ACC112 (cell line): ENCODE results near the gene MYRIP.
"Not testable (repeated sequence)": the region's sequence is repeated elsewhere in the genome, so short reads cannot be mapped to it uniquely, and the experiment has no call there.

Experiments
- H2AFZ ChIP-seq: fragments of 200-600 bp; sonication (generic); one replicate; pipeline ENCODE4 v1.6.0; 2017; ENCODE audit warnings: antibody characterized with exemption, low read length; ENCODE audit not compliant: unreplicated experiment
- H3K27ac ChIP-seq: fragments of 200-600 bp; sonication (generic); 2 replicates; pipeline ENCODE4 v1.5.1; 2014; ENCODE audit warnings: low read depth, mild to moderate bottlenecking, antibody characterized with exemption, low read length, moderate library complexity
- H3K27me3 ChIP-seq: fragments of 200-600 bp; sonication (generic); 2 replicates; pipeline ENCODE4 v1.6.1; 2014; ENCODE audit warnings: mild to moderate bottlenecking, antibody characterized with exemption, low read length, moderate library complexity, mixed read lengths; ENCODE audit not compliant: insufficient read depth
- H3K36me3 ChIP-seq: fragments of 200-600 bp; sonication (generic); 2 replicates; pipeline ENCODE4 v1.6.1; 2016; ENCODE audit warnings: mild to moderate bottlenecking, antibody characterized with exemption, low read length, moderate library complexity, mixed read lengths; ENCODE audit not compliant: insufficient read depth
- H3K4me1 ChIP-seq: fragments of 200-600 bp; sonication (generic); one replicate; pipeline ENCODE4 v1.6.1; 2016; ENCODE audit warnings: low read length, mixed read lengths; ENCODE audit not compliant: insufficient read depth, unreplicated experiment, control insufficient read depth
- H3K4me3 ChIP-seq: fragments of 200-600 bp; sonication (generic); 2 replicates; pipeline ENCODE4 v1.5.1; 2014; ENCODE audit warnings: mild to moderate bottlenecking, low read depth, low read length
- H3K79me2 ChIP-seq: fragments of 200-600 bp; sonication (generic); one replicate; pipeline ENCODE4 v1.6.0; 2016; ENCODE audit warnings: low read length; ENCODE audit not compliant: control insufficient read depth, unreplicated experiment, insufficient read depth

MYRIP gene

DNA sequence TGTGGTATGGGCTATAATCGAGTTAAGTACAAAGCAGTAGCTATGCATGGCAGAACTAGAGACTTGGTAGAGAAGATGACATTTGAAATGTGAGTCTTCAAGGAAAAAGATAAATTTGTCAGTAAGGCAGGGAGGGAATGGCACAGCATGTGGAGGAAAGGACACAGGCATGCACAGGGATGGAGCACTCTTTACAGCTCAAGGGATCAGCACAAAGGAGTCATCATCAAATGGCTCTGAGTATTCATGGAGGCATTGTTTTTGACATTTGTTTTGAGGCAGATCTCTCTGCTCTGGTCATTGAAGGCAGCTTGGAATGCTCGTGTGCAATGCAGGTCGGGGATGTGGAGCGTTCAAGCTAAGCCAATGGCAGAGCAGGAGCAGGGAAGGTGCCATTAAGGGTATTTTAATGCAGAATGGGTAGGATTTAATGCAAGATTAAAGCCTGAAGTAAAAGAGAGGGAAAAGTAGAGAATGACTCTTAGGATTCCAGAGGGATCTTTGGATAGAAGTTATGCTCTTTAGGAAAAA, 213.0 kb downstream of the MYRIP start:
- H3K27ac ChIP-seq: no peak overlapping the region
- H3K27me3 ChIP-seq: peaks cover 17% of the 10 kb centered on the region; the same call in 1 of the 2 replicates
- H3K4me3 ChIP-seq: no peak overlapping the region
- H3K4me1 ChIP-seq: no peaks in the 10 kb centered on the region
- no peak overlapping the region for H2AFZ ChIP-seq
- no peaks in the 10 kb centered on the region for H3K36me3 ChIP-seq
- H3K79me2 ChIP-seq: no peaks in the 10 kb centered on the region

DNA sequence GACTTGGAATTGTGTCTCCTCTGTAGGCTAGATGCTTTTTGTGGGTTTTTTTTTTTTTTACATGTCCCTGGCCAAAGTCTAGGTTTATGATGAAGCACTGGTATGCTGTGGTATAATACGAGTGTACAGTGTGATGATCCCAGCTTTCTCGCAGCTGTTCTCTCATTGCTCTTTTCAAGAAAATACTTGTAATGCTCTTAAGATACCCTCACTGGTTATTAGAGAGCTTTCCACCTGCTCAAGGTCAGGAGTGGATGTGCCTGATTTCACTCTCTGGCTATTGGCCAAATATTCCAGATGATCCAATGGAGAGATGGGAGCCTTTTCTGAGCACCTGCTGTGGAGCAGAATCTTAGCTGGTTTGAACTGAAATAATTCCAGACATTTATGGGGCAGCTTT, 215.1 kb downstream of the MYRIP start:
- Histone ChIP-seq H3K36me3 (no peaks in the 10 kb centered on the region), H3K27ac (no peak overlapping the region), H2AFZ (no peak overlapping the region), H3K79me2 (no peaks in the 10 kb centered on the region), H3K4me1 (no peaks in the 10 kb centered on the region), H3K4me3 (no peak overlapping the region), H3K27me3 (peaks cover 17% of the 10 kb centered on the region; the same call in 1 of the 2 replicates)

DNA sequence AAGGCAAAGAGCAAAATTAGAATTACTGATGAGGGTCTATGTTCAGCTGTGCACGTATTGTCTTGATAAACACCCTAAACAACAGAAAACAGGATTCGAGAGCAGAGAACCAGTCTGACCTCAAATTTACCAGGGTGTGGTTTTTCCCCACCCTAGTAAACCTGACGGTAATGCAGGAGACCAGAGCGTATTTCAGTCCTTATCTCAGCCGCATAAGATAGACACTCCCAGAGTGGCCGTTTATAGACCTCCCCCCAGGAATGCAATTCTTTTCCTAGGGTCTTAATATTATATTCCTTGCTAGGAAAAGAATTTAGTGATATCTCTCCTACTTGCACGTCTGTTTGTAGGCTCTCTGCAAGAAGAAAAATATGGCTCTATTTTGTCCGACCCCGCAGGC, 216.5 kb downstream of the MYRIP start:
- peaks cover 17% of the 10 kb centered on the region; the same call in 1 of the 2 replicates for H3K27me3 ChIP-seq
- not testable (repeated sequence) for H3K27ac ChIP-seq, H3K4me3 ChIP-seq, H3K4me1 ChIP-seq, H3K36me3 ChIP-seq, H3K79me2 ChIP-seq, H2AFZ ChIP-seq

DNA sequence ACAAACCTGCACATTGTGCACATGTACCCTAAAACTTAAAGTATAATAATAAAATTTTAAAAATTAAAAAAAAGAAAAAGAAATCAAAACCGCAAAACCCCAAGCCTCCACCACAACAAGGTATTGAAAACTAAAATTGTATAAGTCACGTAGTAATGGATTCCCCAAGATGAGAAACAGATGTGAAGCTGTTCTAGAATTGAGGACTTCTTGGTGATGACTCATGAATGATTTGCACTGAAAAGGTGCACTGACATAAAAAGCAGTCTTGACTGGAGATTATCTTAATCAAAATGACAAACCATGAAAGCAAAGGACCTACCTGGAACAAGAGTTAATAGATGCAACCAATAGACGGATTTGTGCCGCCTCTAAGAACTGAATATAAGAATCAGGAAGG, 225.8 kb downstream of the MYRIP start:
- H3K4me1 ChIP-seq: no peaks in the 10 kb centered on the region

DNA sequence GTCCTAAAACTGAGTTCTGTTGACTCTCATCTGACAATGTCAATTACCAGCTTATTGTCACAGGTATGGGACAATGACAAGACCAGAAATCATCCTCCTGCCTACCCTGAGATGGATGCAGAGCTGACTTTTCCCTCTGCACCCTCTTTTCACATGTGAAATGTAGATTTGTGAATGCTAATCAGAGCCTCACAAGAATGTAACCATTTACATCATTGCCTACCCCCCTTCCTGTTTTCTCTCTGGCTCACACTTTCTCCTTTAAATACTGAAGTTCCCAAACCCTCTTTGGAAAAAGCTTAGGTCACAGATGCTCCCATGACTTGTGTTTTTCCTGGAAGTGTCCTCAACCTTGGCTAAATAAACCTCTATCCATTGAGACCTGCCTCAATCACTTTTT, 228.2 kb downstream of the MYRIP start:
- Histone ChIP-seq H3K27ac (no peak overlapping the region), H3K4me3 (no peak overlapping the region), H3K4me1 (peaks cover under 1% of the 10 kb centered on the region), H3K79me2 (no peaks in the 10 kb centered on the region), H3K27me3 (no peaks in the 10 kb centered on the region), H3K36me3 (no peaks in the 10 kb centered on the region), H2AFZ (no peak overlapping the region)

More for the DNA sequence above, 225.8 kb downstream of the MYRIP start:
- no peaks in the 10 kb centered on the region for H3K27me3 ChIP-seq
- H3K4me3 ChIP-seq: no peak overlapping the region
- no peaks in the 10 kb centered on the region for H3K36me3 ChIP-seq
- H3K79me2 ChIP-seq: no peaks in the 10 kb centered on the region
- no peak overlapping the region for H3K27ac ChIP-seq
- H2AFZ ChIP-seq: no peak overlapping the region

DNA sequence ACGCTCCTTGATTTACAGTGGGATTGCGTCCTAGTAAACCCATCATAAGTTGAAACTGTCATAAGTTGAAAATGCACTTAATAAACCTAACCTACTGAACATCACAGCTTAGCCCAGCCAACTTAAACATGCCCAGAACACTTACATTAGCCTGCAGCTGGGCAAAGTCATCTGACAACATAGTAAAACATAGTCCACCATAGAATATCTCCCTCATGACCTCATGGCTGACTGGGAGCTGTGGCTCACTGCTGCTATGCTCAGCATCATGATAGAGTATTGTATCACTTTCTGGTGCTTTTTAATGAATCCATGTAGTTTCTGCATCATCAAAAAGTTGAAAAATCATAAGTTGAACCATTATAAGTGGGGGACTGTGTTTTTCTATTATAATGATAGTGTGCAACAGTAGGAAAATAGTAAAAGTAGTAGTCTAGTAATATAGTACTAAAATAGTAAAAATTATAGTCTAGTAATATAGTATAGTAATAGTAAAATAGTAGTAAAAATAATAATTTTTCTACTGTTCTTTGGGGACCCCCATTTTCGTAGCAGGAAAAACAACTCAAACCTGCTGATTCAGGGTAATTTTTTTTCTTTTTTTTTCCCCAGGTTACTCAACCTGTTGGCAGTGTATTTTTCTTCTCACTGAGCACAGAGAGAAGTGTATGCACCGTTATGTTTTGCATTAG, 233.5 kb downstream of the MYRIP start:
- Histone ChIP-seq H3K4me1 (peaks cover 29% of the 10 kb centered on the region), H3K27ac (no peak overlapping the region), H3K79me2 (no peaks in the 10 kb centered on the region), H3K36me3 (no peaks in the 10 kb centered on the region), H3K4me3 (no peak overlapping the region), H2AFZ (no peak overlapping the region), H3K27me3 (no peaks in the 10 kb centered on the region)

DNA sequence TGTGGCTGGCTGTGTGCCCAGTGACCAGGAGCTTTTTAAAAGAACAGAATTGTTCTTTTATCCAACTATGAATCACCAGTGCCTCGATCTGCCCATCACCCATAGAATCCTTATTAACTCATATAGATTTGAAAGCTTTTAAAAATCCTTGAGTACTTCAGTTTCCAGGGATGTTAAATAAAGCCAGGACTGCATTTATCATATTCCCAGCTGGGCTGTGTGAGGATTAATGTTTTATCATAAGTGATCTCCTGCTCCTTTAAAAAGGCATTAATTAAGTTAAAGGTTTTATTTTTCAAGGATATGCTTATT, 234.0 kb downstream of the MYRIP start:
- H3K79me2 ChIP-seq: no peaks in the 10 kb centered on the region
- no peak overlapping the region for H2AFZ ChIP-seq
- H3K36me3 ChIP-seq: no peaks in the 10 kb centered on the region
- H3K4me1 ChIP-seq: peaks cover 29% of the 10 kb centered on the region
- no peaks in the 10 kb centered on the region for H3K27me3 ChIP-seq
- no peak overlapping the region for H3K4me3 ChIP-seq
- H3K27ac ChIP-seq: peak overlapping the region; percentile 13; the same call in 1 of the 2 replicates

DNA sequence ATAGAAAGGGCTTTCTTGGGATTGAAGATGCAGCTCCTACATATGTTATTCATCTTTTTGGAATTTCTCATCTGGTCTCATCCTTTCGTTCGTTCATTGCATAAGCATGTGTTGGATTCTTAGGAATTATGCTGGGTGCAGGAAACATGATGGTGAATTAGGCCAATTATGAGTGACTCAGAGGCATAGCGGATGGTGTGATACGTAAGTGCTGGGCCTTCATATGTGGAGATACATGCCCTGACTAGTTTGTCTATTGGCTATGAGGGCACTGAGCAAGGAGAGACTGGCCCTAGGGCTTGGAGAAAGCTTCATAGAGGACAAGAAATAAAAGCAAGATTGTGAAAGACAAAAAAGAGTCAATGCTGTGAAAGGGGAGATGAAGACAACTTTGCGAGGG, 235.1 kb downstream of the MYRIP start:
- Histone ChIP-seq H2AFZ (peak overlapping the region; percentile 53), H3K4me1 (peaks cover 29% of the 10 kb centered on the region), H3K36me3 (no peaks in the 10 kb centered on the region), H3K27me3 (no peaks in the 10 kb centered on the region), H3K27ac (peak overlapping the region; percentile 69), H3K4me3 (no peak overlapping the region), H3K79me2 (no peaks in the 10 kb centered on the region)

DNA sequence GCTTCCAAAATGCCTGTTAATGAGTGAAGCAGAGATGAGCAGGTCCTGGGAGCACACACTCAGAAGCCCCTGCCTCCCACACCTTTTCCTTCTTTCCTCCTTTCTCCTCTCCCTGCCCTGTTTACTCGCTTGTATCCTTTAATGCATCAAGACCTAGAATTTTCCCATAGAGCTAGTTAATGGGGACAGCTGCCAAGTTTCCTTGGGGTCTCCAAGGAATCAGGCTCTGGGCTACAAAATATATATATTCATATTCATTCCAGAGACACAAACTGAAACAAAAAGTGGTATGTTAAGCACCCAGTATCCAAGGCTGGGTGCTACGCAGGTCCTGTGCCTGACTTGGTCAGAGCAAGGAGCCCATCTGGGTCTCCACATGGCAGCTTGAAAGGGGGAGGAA, 235.6 kb downstream of the MYRIP start:
- Histone ChIP-seq H3K27ac (peak overlapping the region; percentile 69), H2AFZ (peak overlapping the region; percentile 53), H3K4me3 (no peak overlapping the region)

DNA sequence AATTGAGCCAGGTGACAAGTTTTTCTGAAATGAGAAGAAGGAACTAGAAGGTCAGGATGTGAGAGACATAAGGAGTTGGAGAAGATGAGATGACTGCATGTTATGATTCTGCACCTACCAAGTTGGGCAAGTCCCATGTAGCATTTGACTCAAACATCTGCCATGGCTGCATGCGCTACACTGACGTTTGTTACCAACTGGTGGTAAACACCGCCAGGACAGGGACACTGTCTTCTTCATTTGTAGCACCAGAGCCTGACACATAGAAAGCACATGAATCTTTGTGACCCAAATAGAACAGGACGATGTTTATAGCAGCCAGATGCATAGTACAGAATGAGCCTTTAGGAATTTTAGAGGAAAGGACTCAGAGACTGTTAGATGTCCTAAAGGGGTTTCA, 236.7 kb downstream of the MYRIP start:
- H2AFZ ChIP-seq: no peak overlapping the region

More for the DNA sequence above, 235.6 kb downstream of the MYRIP start:
- Histone ChIP-seq H3K36me3 (no peaks in the 10 kb centered on the region), H3K27me3 (no peaks in the 10 kb centered on the region), H3K4me1 (peaks cover 29% of the 10 kb centered on the region), H3K79me2 (no peaks in the 10 kb centered on the region)

DNA sequence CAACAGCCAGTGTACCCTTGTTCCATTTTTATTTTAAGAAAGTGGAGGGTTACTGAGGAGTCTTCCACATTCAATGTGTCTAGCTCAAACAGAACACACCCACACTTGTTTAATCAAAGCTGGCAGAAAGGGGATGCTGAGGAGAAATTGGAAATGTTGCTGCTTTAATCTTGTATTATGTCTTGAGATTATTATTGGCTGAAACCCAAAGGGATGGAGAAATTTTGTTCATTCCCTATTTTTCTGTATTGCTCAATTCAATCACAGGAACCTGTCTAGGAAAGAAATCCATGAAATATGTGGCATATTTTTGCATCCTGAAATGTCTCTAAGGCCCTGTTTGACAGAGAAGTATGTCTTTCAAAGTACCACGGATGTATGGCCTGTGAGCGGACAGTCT, 238.0 kb downstream of the MYRIP start:
- H2AFZ ChIP-seq: no peak overlapping the region
- no peaks in the 10 kb centered on the region for H3K27me3 ChIP-seq
- H3K27ac ChIP-seq: no peak overlapping the region
- H3K4me3 ChIP-seq: no peak overlapping the region
- no peaks in the 10 kb centered on the region for H3K79me2 ChIP-seq
- no peaks in the 10 kb centered on the region for H3K36me3 ChIP-seq
- peaks cover 29% of the 10 kb centered on the region for H3K4me1 ChIP-seq

More for the DNA sequence above, 236.7 kb downstream of the MYRIP start:
- Histone ChIP-seq H3K4me1 (peaks cover 29% of the 10 kb centered on the region), H3K27ac (no peak overlapping the region), H3K27me3 (no peaks in the 10 kb centered on the region), H3K79me2 (no peaks in the 10 kb centered on the region), H3K36me3 (no peaks in the 10 kb centered on the region), H3K4me3 (no peak overlapping the region)
